Right lung (tissue), 5 donors: ENCODE data around the gene FAM76B. TPM values are rescaled to one million over a fixed set of nuclear protein-coding genes. Genes with fewer than 3 reads are reported as not detected.

Source experiments
- DNase-seq, 2 donors: peaks; one replicate each; pipeline ENCODE4 v3.0.0-alpha.2; 2013
- polyA plus RNA-seq, 5 donors: library from polyadenylated mRNA; unstranded; fragments of 120-200 nt; gene quantifications; one replicate each; pipeline versions ENCODE4 v1.2.1 to v1.2.3, GENCODE V29; 2013; ENCODE audit warnings: inconsistent platforms in 1 of 5, low replicate concordance in 1 of 5; ENCODE audit not compliant: insufficient read length in 5 of 5, insufficient read depth in 1 of 5

Gene FAM76B
- polyA plus RNA-seq, 5 donors = 39.4 to 73.9 (median 73.4) TPM

- no peak for DNase-seq
These were observed 3.5 kb upstream of the FAM76B start for GRCh38 chr11:95793116-95793515.

DNA sequence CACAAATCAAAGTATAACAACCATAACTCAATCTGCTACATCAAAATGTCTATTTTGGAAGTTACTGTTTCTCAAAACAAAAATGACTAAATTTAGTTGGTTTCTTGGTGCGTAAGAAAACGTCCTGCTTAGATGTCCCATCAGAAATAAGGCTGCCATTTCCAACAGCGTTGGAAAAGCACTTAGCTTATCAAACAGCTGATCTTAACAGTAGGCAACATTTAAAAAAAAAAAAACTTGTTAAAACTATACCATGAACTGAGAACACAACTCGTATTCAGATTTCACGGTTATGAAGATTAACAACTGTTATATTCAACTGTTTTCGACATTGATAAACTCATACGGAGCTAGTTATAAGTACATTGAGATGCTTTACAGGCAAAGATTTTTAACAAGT lies 3.1 kb upstream of the FAM76B start:
- no peak for DNase-seq

- DNase-seq = no peak
These were observed 2.6 kb upstream of the FAM76B start for GRCh38 chr11:95792200-95792599.

DNA sequence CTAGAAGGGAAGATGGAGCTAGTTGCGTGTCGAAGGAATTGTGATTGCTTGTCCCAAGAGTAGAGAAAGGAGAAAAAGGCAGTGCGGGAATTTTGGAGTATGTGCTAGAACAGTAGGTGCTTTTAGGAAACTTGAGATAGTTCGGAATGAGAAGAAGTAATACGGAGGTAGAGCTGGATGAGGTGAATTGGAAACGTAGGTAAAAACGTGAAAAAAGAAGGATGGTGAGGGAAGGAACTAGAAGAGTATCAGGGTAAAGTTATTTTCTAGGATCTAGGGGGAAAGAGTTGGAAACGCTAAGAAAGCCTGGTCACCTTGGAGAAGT lies 2.1 kb upstream of the FAM76B start:
- no peak for DNase-seq

- peak; percentile 68 to 75 for DNase-seq
These were observed 1.5 kb upstream of the FAM76B start for GRCh38 chr11:95790933-95791708.

DNA sequence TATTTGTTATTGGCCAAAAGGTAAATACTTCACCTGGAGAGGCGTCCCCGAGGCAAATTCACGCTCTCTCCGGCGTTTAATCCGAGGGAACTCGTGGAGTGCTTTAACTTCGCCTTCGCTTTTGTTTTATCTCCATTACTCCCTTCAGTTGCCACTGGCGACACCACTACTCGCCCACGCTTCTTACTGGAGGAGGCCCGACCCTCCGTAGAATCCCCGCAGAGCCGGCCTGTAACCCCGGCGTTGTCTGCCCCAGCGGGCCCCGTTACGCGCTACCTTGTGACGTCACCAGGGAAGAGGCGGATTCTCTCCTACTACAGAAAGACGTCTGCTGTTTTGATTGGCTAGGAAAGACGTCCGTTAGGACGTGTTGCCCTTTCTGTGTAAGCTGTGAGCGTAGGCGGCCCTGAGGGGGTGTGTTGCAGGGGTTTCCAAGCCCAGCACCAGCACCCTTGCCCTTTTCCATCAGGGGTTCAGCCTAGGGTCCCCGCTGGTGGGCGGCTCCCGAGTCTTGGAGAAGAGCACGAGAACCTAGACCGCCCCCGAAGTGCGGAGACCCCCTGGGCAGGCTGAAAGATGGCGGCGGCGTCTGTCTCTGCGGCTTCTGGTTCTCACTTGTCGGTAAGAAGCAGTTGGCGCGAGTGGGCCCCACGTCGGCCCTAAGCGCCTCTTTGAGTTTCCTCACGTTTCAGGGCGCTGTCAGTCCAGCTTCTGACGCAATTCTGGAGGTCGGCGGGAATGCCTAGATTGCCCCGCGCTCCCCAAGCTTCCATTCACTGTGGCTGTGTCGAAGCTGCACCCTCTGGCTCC lies 746 bp upstream of the FAM76B start, which contains the start of gene CEP57:
CEP57 (plus strand) TSS at position 376 of the 810 bp plus-strand sequence; CDS start at position 577, 201 bp downstream.
- DNase-seq = peak; percentile 97 to 98

DNA sequence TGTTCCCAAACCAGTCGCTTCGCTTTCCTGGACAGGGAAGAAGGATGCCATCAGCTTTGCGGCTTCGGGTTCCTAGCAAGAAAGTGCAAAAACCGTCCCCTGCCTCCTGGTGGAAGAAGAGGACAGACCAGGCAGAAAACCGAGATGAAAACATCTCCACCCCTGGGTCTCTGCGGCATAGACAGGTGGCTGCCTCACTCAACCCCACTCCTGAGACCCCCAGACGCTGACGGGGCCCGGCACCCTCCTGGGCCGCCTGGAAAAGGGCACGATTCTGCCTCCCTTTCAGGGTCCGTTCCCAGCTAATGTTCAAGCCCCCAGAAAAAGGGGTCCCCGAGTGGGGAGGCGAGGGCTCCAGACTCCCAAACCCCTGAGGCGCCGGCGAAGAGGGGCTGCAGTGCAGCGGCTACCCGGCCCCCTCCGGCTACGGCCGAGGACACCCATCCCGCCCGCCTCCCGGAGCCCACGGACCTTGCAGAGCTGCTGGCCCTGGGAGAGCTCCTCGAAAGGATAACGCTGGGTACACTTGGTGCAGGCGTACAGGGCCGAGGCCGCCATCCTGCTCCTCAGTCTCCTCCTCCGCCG lies 569 bp downstream of the FAM76B start:
- DNase-seq = peak in 1 of 2 donors; percentile 30

GRCh38 chr11:95780544-95780943 lies 9.0 kb downstream of the FAM76B start:
- no peak for DNase-seq

DNA sequence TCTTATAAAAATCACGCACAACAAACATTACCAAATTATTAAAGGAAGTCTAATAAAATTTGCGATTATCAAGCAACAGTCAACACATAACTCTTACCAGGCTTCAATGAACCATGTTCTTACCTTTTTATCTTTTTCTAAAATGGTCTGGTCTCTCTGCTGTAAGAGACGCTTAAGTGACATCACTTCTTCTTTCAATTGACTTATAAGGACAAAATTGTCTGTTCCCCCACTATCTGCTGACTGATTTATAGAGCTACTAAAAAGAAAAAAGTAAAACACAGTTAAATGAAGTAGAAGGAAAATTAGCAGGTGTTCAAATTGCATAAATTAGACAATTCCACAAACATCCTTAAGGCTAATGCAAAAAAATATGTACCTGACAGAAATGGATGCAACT lies 10.9 kb downstream of the FAM76B start:
- no peak for DNase-seq

DNA sequence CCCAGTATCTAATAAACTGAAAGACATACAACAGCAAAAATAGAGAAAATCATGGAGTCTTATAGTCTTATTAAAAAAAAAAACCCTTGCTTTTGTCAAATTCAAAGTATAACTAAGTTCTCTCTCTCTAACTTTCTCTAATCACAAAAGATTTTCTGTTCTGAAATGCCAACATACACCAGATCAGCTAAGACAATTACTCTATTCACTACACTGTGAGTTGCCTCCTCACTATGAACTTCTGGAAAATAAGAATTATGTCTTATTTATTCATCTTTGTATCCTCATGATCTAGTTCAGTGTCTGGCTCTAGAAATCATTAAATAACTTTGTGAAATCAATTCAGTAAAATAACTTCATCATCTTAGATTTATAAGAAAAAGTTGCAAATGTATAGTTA lies 12.7 kb downstream of the FAM76B start:
- DNase-seq = no peak

DNA sequence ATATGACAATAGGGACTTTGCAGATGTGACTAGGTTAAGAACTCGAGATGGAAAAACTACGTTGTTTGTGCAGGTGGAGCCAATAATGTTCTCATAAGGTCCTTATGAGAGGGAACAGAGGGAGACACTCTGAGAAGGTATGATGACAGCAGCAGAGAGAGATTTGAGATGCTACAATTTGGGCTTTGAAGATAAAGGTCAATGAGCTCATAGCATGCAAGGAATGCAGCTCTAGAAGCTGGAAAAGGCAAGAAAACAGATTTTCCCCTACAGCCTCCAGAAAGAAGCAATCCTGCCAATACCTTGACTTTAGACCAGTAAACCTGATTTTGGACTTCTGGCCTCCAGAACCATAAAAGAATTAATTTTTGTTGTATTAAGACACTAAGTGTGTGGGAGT lies 21.1 kb downstream of the FAM76B start:
- no peak for DNase-seq

GRCh38 chr11:95767498-95767897 lies 22.1 kb downstream of the FAM76B start:
- peak; percentile 23 to 34 for DNase-seq

GRCh38 chr11:95766701-95767100 lies 22.9 kb downstream of the FAM76B start:
- DNase-seq = no peak

DNA sequence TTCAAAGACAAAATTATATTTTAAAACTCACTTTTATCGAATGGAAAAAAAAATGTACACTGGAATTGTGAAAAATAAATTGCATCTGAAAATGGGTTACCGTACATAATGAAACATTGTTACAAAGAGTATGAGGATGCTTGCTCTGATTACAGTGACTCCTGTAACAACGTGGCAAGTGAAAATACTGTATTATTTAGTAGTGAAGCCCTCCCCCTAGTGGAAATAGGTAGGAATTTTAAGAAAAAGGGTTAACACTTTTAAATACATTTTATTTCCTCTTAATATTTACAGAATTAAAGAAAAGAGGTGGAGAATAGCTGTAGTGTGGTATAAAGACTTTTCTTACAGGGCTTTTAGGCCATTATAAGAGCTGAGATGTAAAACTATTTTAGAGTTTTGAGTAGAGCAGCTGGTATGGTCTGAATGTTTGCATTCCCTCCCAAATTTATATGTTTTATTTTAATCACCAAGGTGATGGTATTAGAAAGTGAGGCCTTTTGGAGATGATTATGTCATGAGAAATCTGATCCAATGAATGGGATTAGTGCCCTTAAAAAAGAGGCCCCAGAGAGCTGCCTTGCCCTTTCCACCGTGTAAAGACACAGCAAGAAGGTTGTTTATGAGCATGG lies 25.2 kb downstream of the FAM76B start:
- peak; percentile 38 to 51 for DNase-seq

GRCh38 chr11:95762534-95762933 lies 27.0 kb downstream of the FAM76B start:
- DNase-seq = no peak

GRCh38 chr11:95760941-95761340 lies 28.6 kb downstream of the FAM76B start:
- no peak for DNase-seq

DNA sequence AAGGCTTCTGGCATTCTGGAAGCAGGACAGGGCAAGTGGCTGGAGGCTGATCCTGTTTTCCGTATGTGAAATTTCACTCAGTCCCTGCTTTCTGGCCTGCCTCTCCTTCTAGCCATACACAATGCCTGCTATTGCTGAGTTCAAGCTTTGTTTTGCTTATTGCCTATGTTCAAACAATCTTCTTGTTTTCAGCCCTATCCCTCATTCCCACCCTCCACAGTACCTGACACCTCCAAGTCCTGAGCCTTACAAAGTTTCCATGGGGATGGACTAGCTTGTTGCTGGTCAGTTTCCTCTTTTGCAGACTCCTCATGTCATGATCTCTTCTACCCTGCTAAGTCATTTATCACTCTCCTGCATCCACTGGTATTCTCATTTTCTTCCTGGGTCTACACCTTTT lies 38.1 kb downstream of the FAM76B start:
- no peak for DNase-seq

DNA sequence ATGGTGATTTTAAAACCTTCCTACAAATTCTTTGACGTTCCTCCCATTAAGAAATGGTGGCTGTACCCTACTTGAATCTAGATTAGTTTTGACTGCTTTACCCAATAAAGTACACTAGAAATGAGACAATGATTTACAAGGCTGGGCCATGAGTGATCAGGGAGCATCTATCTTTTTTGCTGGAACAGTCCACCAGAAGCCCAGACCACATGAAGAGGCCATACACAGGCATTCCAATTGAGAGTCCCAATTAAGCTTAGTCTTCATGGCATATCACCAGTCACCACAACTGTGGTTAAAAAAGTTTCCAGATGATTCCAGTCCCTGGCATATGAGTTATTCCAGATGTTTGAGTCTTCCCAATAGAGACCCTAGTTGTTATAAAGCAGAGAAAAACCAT lies 39.5 kb downstream of the FAM76B start:
- no peak for DNase-seq

GRCh38 chr11:95739108-95739938 lies 50.3 kb downstream of the FAM76B start:
- no peak for DNase-seq

- no peak for DNase-seq
These were observed 52.8 kb downstream of the FAM76B start for GRCh38 chr11:95736809-95737208.

- no peak for DNase-seq
These were observed 53.2 kb downstream of the FAM76B start for GRCh38 chr11:95736355-95736754.
